ENCODE measurements around the gene CORIN.

DNA sequence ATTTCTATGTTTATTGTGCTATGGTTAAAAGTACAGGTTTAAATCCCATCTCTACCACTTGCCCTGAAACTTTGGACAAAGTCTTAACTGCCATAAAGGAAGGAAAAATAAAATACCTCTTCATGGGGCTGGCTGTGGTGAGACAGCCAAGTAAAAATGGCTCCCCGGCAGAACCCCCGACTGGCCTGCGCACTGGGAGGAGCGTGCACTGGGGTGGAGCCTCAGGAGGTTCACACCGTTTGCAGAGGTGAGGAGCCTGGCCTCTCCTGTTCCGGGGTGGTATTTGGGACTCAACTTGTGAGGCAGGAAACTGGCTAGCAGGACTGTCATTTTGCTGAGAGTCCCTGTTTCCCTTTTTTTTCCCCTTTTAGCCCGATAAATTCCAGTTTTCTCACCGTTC, 47.8 kb downstream of the CORIN start:
- TF ChIP-seq POLR2AphosphoS5 (IDR thresholded peaks at IDR 0.05) (no peak), EP300 (IDR thresholded peaks at IDR 0.05) (no peak), POLR2A (IDR thresholded peaks at IDR 0.05) (no peak)
- TF ChIP-seq, protein P1, sequence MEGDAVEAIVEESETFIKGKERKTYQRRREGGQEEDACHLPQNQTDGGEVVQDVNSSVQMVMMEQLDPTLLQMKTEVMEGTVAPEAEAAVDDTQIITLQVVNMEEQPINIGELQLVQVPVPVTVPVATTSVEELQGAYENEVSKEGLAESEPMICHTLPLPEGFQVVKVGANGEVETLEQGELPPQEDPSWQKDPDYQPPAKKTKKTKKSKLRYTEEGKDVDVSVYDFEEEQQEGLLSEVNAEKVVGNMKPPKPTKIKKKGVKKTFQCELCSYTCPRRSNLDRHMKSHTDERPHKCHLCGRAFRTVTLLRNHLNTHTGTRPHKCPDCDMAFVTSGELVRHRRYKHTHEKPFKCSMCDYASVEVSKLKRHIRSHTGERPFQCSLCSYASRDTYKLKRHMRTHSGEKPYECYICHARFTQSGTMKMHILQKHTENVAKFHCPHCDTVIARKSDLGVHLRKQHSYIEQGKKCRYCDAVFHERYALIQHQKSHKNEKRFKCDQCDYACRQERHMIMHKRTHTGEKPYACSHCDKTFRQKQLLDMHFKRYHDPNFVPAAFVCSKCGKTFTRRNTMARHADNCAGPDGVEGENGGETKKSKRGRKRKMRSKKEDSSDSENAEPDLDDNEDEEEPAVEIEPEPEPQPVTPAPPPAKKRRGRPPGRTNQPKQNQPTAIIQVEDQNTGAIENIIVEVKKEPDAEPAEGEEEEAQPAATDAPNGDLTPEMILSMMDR (IDR thresholded peaks at IDR 0.05), result no peak

Measured in suprapubic skin (tissue), 4 donors.